OCI-LY7 (cell line): ENCODE measurements around the gene PRIM2.
"Not testable (repeated sequence)": the region's sequence is repeated elsewhere in the genome, so short reads cannot be mapped to it uniquely, and the experiment has no call there.

ENCODE experiments used
- EZH2phosphoT487 ChIP-seq: fragments of 200-600 bp; sonication (generic); IDR thresholded peaks from 2 replicates; pipeline ENCODE4 v1.6.1; 2018; ENCODE audit warnings: low read depth, borderline replicate concordance, mild to moderate bottlenecking, mixed run types, antibody characterized with exemption, low read length, moderate library complexity, mixed read lengths
- TF ChIP-seq, protein P1 (sequence below): fragments of 200-600 bp; sonication (generic); conservative IDR thresholded peaks from 2 replicates; pipeline ENCODE4 v1.5.1; 2014; ENCODE audit warnings: mild to moderate bottlenecking, antibody characterized with exemption, low read length, moderate library complexity, mixed read lengths

DNA sequence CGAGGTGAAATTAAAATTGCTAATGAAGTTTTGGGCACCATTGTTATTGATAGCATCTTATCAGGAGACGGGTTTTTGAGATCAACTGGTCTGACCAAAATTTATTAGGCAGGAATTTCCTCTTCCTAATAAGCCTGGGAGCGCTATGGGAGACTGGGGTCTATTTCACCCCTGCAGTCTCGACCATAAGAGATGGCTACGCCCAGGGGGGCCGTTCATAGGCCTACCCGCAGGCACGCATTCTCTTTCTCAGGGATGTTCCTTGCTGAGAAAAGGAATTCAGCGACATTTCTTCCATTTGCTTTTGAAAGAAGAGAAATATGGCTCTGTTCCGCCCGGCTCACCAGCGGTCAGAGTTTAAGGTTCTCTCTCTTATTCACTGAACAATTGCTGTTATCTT lies 201.8 kb downstream of the PRIM2 start:
- TF ChIP-seq, protein P1, sequence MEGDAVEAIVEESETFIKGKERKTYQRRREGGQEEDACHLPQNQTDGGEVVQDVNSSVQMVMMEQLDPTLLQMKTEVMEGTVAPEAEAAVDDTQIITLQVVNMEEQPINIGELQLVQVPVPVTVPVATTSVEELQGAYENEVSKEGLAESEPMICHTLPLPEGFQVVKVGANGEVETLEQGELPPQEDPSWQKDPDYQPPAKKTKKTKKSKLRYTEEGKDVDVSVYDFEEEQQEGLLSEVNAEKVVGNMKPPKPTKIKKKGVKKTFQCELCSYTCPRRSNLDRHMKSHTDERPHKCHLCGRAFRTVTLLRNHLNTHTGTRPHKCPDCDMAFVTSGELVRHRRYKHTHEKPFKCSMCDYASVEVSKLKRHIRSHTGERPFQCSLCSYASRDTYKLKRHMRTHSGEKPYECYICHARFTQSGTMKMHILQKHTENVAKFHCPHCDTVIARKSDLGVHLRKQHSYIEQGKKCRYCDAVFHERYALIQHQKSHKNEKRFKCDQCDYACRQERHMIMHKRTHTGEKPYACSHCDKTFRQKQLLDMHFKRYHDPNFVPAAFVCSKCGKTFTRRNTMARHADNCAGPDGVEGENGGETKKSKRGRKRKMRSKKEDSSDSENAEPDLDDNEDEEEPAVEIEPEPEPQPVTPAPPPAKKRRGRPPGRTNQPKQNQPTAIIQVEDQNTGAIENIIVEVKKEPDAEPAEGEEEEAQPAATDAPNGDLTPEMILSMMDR: not testable (repeated sequence)
- not testable (repeated sequence) for TF ChIP-seq EZH2phosphoT487
